K562 (cell line): ENCODE measurements around the gene GRK1. TPM values are rescaled to one million over a fixed set of nuclear protein-coding genes. Genes with fewer than 3 reads are reported as not detected.

Experiments used
- BHLHE40 ChIP-seq: IDR thresholded peaks from 2 replicates; pipeline ENCODE4 v1.6.1; 2011; ENCODE audit warnings: low read length, improper control_type of control experiment
- C11orf30 ChIP-seq: fragments of 450-650 bp; IDR thresholded peaks from 2 replicates; pipeline ENCODE4 v1.6.1; 2016; ENCODE audit warnings: low read depth, mild to moderate bottlenecking
- CREB1 ChIP-seq, 2 experiments: sonication (generic) in 1 of 2; formaldehyde crosslinking in 1 of 2; IDR thresholded peaks; 2 replicates each; pipeline versions ENCODE4 v1.6.1 to v1.8.0; 2012 to 2022; ENCODE audit warnings: inconsistent platforms in 1 of 2, mild to moderate bottlenecking in 1 of 2, missing genetic modification reagents in 1 of 2, moderate library complexity in 1 of 2
- CREBBP ChIP-seq: IDR thresholded peaks from one replicate; pipeline ENCODE4 v1.6.1; 2012; ENCODE audit warnings: low read depth, mild to moderate bottlenecking, control low read depth, inconsistent platforms, low read length
- ETS2 ChIP-seq: IDR thresholded peaks from 2 replicates; pipeline ENCODE4 v1.6.1; 2016; ENCODE audit warnings: borderline replicate concordance, missing genetic modification characterization, mild to moderate bottlenecking, moderate library complexity, missing compliant biosample characterization; ENCODE audit not compliant: poor library complexity, severe bottlenecking
- ILF3 ChIP-seq: fragments of 450-650 bp; IDR thresholded peaks from 2 replicates; pipeline ENCODE4 v1.6.1; 2018; ENCODE audit warnings: antibody characterized with exemption, mild to moderate bottlenecking, moderate library complexity, borderline replicate concordance
- NCOA4 ChIP-seq: fragments of 450-650 bp; IDR thresholded peaks from 2 replicates; pipeline ENCODE4 v1.6.1; 2018; ENCODE audit warnings: mild to moderate bottlenecking; ENCODE audit not compliant: partially characterized antibody
- RCOR1 ChIP-seq, 2 experiments: IDR thresholded peaks; 2 replicates each; pipeline ENCODE4 v1.6.1; 2012; ENCODE audit warnings: low read depth in 2 of 2, low read length in 2 of 2, borderline replicate concordance in 1 of 2, improper control_type of control experiment in 1 of 2
- STAG1 ChIP-seq: sonication (generic); formaldehyde crosslinking; IDR thresholded peaks from 2 replicates; pipeline ENCODE4 v1.5.0; 2020; ENCODE audit warnings: missing genetic modification reagents, borderline replicate concordance
- XRCC3 ChIP-seq: fragments of 450-650 bp; IDR thresholded peaks from 2 replicates; pipeline ENCODE4 v1.6.1; 2017; ENCODE audit warnings: mild to moderate bottlenecking, moderate library complexity
- polyA plus RNA-seq, 8 experiments: library from polyadenylated mRNA; depleted of rRNA in 4 of 8; stranded (reverse) in 5 of 8; unstranded in 3 of 8; fragments of >200 nt; fragmentation: Nextera tagmentation in 2 of 8; fragmentation: Illumina TruSeq in 1 of 8; extraction: Ambion mirVana in 2 of 8; extraction: Trizol in 1 of 8; gene quantifications; 2 replicates each; pipeline versions ENCODE4 v1.2.1 to v1.2.3, GENCODE V29; 2011 to 2014; ENCODE audit warnings: inconsistent platforms in 1 of 8, missing spikeins in 1 of 8
- total RNA-seq, 7 experiments: library from RNA; depleted of rRNA in 6 of 7; stranded (reverse); fragments of >200 nt in 6 of 7; fragmentation: Illumina TruSeq in 2 of 7; extraction: Trizol in 2 of 7; gene quantifications; 2 replicates each; pipeline versions ENCODE4 v1.2.1 to v1.2.3, GENCODE V29; 2011 to 2021; ENCODE audit warnings: low replicate concordance in 1 of 7
- TF ChIP-seq, protein P1 (sequence below), 2 experiments: fragments of 450-650 bp; formaldehyde crosslinking in 1 of 2; IDR thresholded peaks; 2 replicates each; pipeline versions ENCODE4 v1.4.0 to v1.6.1; 2014 to 2020; ENCODE audit warnings: mild to moderate bottlenecking in 2 of 2, borderline replicate concordance in 1 of 2, low read depth in 1 of 2
- TF ChIP-seq, protein P2 (sequence below): fragments of 450-650 bp; conservative IDR thresholded peaks from 2 replicates; pipeline ENCODE4 v1.6.1; 2016; ENCODE audit warnings: missing genetic modification characterization, low read depth, mild to moderate bottlenecking, missing compliant biosample characterization, moderate library complexity
- TF ChIP-seq, protein P3 (sequence below): fragments of 450-650 bp; formaldehyde crosslinking; IDR thresholded peaks from 2 replicates; pipeline ENCODE4 v1.4.0; 2020; ENCODE audit warnings: mild to moderate bottlenecking, moderate library complexity
- TF ChIP-seq, protein P4 (sequence below): sonication (generic); formaldehyde crosslinking; IDR thresholded peaks from 2 replicates; pipeline ENCODE4 v1.9.0; 2022; ENCODE audit warnings: mild to moderate bottlenecking, missing genetic modification reagents

The GRK1 gene
- total and polyA plus RNA-seq, 9 of the 15 experiments (the other 6 are each of a cell fraction or from before 2014, with no cell fraction given), result 0.09 TPM; not detected in 8

DNA sequence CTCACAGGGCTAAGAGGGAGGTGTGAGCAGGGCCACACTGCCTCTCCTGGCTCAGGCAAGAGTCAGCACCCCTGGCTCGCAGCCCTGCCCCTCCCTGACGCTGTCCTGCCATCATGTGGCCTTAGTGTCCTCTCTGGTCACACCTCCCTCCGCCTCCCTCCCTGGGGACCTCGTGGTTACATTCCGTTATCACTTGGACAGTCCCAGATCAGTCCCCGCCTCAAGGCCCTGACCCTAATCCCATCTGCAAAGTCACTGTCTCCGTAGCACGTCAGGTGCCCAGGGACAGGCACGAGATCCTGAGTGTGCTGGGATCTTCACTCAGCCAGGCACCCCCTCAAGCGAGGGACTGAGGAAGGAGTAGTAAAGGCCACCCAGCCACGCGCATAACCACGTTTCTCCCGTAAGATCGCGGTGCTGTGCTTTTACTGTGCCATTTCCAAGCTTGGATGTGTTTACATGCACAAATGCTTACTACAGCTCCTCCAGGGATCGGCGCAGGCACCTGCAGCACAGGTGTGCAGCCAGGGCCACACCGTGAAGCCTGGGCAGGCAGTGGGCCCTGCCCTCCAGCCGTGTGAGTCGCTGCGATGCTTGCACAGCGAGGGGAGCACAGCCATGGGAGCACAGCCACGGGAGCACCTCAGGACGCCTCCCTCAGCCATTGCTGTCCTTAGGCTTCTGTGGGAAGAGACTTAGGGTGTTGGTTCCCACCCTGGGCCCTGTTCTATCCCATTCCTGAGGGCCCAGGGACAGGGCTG is 81.3 kb downstream of the GRK1 start (continued):
- TF ChIP-seq, protein P1, sequence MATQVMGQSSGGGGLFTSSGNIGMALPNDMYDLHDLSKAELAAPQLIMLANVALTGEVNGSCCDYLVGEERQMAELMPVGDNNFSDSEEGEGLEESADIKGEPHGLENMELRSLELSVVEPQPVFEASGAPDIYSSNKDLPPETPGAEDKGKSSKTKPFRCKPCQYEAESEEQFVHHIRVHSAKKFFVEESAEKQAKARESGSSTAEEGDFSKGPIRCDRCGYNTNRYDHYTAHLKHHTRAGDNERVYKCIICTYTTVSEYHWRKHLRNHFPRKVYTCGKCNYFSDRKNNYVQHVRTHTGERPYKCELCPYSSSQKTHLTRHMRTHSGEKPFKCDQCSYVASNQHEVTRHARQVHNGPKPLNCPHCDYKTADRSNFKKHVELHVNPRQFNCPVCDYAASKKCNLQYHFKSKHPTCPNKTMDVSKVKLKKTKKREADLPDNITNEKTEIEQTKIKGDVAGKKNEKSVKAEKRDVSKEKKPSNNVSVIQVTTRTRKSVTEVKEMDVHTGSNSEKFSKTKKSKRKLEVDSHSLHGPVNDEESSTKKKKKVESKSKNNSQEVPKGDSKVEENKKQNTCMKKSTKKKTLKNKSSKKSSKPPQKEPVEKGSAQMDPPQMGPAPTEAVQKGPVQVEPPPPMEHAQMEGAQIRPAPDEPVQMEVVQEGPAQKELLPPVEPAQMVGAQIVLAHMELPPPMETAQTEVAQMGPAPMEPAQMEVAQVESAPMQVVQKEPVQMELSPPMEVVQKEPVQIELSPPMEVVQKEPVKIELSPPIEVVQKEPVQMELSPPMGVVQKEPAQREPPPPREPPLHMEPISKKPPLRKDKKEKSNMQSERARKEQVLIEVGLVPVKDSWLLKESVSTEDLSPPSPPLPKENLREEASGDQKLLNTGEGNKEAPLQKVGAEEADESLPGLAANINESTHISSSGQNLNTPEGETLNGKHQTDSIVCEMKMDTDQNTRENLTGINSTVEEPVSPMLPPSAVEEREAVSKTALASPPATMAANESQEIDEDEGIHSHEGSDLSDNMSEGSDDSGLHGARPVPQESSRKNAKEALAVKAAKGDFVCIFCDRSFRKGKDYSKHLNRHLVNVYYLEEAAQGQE (IDR thresholded peaks at IDR 0.05; ENCODE audit: borderline replicate concordance), result peak; percentile 29; the same call in 1 of the 2 replicates
- TF ChIP-seq, protein P1 (CRISPR knock-in tag; IDR thresholded peaks at IDR 0.05; ENCODE audit: low read depth), result no peak
- no peak for TF ChIP-seq CREB1 (IDR thresholded peaks at IDR 0.05)
- TF ChIP-seq CREB1 (CRISPR knock-in tag; IDR thresholded peaks at IDR 0.05), result peak; percentile 55; the same call in 1 of the 2 replicates
- TF ChIP-seq, protein P2, sequence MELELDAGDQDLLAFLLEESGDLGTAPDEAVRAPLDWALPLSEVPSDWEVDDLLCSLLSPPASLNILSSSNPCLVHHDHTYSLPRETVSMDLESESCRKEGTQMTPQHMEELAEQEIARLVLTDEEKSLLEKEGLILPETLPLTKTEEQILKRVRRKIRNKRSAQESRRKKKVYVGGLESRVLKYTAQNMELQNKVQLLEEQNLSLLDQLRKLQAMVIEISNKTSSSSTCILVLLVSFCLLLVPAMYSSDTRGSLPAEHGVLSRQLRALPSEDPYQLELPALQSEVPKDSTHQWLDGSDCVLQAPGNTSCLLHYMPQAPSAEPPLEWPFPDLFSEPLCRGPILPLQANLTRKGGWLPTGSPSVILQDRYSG (tag), result no peak
- no peak for TF ChIP-seq NCOA4
- no peak for TF ChIP-seq ETS2 (tag)
- TF ChIP-seq, protein P3, sequence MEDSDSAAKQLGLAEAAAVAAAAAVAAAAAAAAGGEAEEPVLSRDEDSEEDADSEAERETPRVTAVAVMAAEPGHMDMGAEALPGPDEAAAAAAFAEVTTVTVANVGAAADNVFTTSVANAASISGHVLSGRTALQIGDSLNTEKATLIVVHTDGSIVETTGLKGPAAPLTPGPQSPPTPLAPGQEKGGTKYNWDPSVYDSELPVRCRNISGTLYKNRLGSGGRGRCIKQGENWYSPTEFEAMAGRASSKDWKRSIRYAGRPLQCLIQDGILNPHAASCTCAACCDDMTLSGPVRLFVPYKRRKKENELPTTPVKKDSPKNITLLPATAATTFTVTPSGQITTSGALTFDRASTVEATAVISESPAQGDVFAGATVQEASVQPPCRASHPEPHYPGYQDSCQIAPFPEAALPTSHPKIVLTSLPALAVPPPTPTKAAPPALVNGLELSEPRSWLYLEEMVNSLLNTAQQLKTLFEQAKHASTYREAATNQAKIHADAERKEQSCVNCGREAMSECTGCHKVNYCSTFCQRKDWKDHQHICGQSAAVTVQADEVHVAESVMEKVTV (CRISPR knock-in tag), result no peak; the same call in 1 of the 2 replicates
- peak; percentile 95 for TF ChIP-seq BHLHE40
- TF ChIP-seq, protein P4, sequence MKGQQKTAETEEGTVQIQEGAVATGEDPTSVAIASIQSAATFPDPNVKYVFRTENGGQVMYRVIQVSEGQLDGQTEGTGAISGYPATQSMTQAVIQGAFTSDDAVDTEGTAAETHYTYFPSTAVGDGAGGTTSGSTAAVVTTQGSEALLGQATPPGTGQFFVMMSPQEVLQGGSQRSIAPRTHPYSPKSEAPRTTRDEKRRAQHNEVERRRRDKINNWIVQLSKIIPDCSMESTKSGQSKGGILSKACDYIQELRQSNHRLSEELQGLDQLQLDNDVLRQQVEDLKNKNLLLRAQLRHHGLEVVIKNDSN (CRISPR knock-in tag), result peak; percentile 90
- TF ChIP-seq XRCC3, result no peak
- peak; percentile 67; the same call in 1 of the 2 replicates for TF ChIP-seq C11orf30
- no peak for TF ChIP-seq STAG1 (CRISPR knock-in tag)
- no peak for TF ChIP-seq ILF3
- TF ChIP-seq CREBBP, result no peak
- peak in 1 of 2 experiments; percentile 52; a peak in 1 of 4 replicates for TF ChIP-seq RCOR1 (IDR thresholded peaks at IDR 0.05; ENCODE audit: borderline replicate concordance in 1 of 2, low read depth in 2 of 2, low read length in 2 of 2)
